Peyer's patch (tissue), 4 donors: ENCODE results near the gene TNFRSF19.

Experiments
- POLR2A ChIP-seq, 2 donors: fragments of 450-650 bp; IDR thresholded peaks; one replicate each; pipeline ENCODE4 v1.5.1; 2017; ENCODE audit warnings: antibody characterized with exemption in 2 of 2, mild to moderate bottlenecking in 2 of 2, moderate library complexity in 2 of 2
- TF ChIP-seq, protein P1 (sequence below), 6 experiments: fragments of 450-650 bp in 4 of 6; fragments of 200-600 bp in 2 of 6; sonication (generic) in 1 of 6; IDR thresholded peaks; one replicate each; pipeline ENCODE4 v1.5.1; 2017 to 2019; ENCODE audit warnings: antibody characterized with exemption in 6 of 6, mild to moderate bottlenecking in 3 of 6, moderate library complexity in 1 of 6

DNA sequence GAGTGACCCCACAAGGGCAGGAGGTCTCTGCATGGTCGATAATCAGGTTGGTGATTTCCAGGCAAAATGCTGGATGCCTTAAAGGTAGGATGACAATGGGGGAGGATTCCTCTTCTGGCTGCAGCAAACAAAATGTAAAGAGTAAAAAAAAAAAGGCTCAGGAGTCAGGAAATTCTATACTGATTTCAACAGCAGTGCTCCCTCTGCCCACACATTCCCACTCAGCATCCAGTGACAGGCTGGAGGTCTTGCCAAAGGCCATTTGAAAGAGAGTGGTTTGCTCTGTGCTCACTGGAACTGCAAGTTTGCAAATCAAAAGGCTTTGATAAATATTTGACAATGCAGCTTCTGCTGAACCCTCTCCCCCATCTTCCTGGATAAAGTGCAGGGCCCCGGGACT is 135.4 kb downstream of the TNFRSF19 start:
- TF ChIP-seq, protein P1, sequence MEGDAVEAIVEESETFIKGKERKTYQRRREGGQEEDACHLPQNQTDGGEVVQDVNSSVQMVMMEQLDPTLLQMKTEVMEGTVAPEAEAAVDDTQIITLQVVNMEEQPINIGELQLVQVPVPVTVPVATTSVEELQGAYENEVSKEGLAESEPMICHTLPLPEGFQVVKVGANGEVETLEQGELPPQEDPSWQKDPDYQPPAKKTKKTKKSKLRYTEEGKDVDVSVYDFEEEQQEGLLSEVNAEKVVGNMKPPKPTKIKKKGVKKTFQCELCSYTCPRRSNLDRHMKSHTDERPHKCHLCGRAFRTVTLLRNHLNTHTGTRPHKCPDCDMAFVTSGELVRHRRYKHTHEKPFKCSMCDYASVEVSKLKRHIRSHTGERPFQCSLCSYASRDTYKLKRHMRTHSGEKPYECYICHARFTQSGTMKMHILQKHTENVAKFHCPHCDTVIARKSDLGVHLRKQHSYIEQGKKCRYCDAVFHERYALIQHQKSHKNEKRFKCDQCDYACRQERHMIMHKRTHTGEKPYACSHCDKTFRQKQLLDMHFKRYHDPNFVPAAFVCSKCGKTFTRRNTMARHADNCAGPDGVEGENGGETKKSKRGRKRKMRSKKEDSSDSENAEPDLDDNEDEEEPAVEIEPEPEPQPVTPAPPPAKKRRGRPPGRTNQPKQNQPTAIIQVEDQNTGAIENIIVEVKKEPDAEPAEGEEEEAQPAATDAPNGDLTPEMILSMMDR (IDR thresholded peaks at IDR 0.05) = no peak
- TF ChIP-seq POLR2A (IDR thresholded peaks at IDR 0.05) = no peak
